ENCODE measurements around the gene MOXD1.

GRCh38 chr6:132368916-132369481 lies 32.3 kb downstream of the MOXD1 start:
- TF ChIP-seq CTCF (conservative IDR thresholded peaks at IDR 0.05; ENCODE audit: low read length) (no peak), EZH2phosphoT487 (IDR thresholded peaks at IDR 0.05; ENCODE audit: borderline replicate concordance, low read depth, low read length) (no peak)
